PC-9 (cell line): ENCODE data around the gene EML6.

Experiments used
- EZH2 ChIP-seq: fragments of 200-600 bp; sonication (generic); IDR thresholded peaks from 2 replicates; pipeline ENCODE4 v1.8.0; 2017; ENCODE audit warnings: antibody characterized with exemption, low read depth
- TF ChIP-seq, protein P1 (sequence below): fragments of 200-600 bp; sonication (generic); conservative IDR thresholded peaks from 2 replicates; pipeline ENCODE4 v1.6.1; 2017; ENCODE audit warnings: mixed run types, antibody characterized with exemption, mild to moderate bottlenecking, moderate library complexity

DNA sequence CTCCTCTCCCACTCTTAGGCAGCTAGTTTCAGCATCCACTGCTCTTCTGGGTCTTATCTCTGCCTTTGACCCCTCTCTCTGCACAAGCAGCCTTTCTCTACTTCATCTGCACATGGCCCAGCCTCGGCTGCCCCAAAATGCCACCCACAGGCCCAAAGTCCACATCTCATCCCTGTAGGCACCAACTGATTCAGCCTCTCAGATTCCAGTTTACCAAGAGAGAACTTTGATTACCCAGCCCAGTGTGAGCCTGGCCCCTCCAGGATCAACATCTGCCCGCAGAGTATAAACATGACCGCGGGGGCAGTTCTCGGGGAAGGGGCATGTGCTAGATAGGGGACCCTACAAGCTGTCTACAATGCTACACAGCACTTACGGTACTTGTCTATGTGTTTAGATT lies 185.1 kb downstream of the EML6 start:
- TF ChIP-seq, protein P1, sequence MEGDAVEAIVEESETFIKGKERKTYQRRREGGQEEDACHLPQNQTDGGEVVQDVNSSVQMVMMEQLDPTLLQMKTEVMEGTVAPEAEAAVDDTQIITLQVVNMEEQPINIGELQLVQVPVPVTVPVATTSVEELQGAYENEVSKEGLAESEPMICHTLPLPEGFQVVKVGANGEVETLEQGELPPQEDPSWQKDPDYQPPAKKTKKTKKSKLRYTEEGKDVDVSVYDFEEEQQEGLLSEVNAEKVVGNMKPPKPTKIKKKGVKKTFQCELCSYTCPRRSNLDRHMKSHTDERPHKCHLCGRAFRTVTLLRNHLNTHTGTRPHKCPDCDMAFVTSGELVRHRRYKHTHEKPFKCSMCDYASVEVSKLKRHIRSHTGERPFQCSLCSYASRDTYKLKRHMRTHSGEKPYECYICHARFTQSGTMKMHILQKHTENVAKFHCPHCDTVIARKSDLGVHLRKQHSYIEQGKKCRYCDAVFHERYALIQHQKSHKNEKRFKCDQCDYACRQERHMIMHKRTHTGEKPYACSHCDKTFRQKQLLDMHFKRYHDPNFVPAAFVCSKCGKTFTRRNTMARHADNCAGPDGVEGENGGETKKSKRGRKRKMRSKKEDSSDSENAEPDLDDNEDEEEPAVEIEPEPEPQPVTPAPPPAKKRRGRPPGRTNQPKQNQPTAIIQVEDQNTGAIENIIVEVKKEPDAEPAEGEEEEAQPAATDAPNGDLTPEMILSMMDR, result no peak
- no peak for TF ChIP-seq EZH2
